Stimulated activated CD4-positive, alpha-beta T cell treated with anti-CD3 and anti-CD28 coated beads, Interleukin-1b, Interleukin-23, amount 100 ng/mL, for 48 hours (primary cell): Measurements from ENCODE around the gene HTR1E.
"Not testable (repeated sequence)": the region's sequence is repeated elsewhere in the genome, so short reads cannot be mapped to it uniquely, and the experiment has no call there.

ENCODE experiments used
- DNase-seq: peaks from one replicate; pipeline ENCODE4 v3.0.0-alpha.2; 2020

Gene HTR1E

DNA sequence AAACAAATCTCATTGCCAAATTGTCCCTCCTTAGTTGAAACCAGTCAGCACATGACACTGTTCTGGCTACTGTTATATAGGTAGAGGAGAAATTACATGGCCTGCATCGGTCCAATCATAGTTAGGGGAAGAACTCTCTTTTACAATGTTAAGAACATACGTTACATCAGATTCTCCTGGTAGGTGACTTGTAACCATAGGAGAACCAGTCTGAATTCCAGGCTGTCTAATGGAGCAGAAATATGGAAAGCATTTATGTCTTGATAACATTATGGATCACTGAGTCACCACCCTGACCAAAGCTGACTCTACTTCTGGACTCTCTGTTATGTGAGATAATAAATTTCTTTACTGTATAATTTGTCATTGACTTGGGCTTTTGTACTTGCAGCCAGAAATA lies 40.9 kb downstream of the HTR1E start:
- DNase-seq = no peak

DNA sequence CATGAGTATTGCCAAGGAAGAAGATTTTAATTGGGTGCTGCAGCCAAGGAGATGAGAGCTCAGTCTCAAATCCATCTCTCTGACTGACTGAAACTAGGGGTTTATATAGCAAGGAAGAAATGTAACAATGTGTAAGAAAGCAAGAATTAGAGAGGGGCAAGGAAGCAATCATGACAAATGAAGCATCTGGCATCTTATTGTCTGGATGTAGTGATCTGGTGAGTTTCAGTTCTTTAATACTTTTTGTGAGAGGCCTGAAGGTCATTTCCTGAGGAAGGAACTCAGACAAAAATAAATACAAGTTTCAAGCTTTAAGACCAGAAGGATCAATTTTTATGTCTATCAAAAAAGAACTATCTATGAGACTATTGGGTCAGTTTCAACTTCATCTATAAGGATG lies 64.2 kb downstream of the HTR1E start:
- DNase-seq = no peak

DNA sequence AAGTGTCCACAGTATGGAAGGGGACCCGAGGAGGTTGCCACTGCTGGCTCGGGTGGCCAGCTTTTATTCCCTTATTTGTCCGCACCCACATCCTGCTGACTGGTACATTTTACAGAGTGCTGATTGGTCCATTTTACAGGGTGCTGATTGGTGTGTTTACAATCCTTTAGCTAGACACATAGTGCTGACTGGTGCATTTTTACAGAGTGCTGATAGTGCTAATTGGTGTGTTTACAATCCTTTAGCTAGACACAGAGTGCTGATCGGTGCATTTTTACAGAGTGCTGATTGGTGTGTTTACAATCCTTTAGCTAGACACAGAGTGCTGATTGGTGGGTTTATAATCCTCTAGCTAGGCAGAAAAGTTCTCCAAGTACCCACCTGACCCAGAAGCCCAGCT lies 65.1 kb downstream of the HTR1E start:
- not testable (repeated sequence) for DNase-seq

DNA sequence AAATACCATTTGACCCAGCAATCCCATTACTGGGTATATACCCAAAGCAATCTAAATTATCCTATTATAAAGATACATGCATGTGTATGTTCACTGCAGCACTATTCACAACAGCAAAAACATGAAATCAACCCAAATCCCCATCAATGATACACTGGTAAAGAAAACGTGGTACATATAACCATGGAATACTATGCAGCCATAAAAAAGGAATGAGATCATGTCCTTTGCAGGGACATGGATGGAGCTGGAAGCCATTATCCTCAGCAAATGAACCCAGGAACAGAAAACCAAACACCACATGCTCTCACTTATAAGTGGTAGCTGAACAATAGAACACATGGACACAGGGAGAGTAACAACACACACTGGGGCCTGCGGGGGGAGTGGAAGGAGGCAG lies 69.2 kb downstream of the HTR1E start:
- DNase-seq = not testable (repeated sequence)

DNA sequence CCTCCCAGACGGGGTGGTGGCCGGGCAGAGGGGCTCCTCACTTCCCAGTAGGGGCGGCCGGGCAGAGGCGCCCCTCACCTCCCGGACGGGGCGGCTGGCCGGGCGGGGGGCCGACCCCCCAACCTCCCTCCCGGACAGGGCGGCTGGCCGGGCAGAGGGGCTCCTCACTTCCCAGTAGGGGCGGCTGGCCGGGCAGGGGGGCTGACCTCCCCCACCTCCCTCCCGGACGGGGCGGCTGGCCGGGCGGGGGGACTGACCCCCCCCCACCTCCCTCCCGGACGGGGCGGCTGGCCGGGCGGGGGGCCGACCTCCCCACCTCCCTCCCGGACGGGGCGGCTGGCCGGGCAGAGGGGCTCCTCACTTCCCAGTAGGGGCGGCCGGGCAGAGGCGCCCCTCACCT lies 72.3 kb downstream of the HTR1E start:
- DNase-seq = not testable (repeated sequence)

DNA sequence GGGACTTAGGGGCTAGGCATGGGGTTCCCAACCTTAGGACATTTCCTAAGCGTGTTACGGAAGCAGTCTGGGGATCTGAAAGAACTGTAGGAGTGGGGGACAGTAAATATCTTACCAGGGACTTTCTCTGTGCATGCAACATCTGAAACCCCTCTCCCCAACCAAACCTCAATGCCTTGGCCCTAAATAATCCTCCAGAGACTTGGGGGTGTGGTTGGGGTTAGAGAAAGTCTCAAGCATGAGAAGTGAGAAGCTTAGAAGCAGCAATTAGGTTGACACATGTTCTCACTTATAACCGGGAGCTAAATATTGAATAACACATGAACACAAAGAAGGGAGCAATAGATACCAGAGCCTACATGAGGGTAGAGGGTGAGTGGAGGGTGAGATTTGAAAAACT lies 74.7 kb downstream of the HTR1E start:
- no peak for DNase-seq

DNA sequence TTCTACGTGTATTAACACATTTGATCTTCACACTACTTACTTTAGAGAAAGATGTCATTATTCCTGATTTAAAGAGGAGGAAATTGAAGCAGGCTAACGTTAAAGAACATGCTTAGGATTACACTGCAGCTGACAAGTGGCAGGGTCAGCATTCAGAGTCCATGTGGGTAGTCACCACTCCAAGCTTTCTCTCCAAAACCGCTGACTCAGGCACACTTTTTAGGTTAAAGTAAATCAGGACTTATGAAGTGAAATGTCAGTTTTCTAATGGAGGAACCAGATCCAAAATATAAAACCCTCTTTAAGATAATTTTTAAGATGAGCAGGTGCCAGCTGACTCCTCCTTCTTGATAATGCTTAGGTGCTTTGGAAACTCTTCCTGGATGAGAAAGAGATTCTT lies 75.4 kb downstream of the HTR1E start:
- no peak for DNase-seq

DNA sequence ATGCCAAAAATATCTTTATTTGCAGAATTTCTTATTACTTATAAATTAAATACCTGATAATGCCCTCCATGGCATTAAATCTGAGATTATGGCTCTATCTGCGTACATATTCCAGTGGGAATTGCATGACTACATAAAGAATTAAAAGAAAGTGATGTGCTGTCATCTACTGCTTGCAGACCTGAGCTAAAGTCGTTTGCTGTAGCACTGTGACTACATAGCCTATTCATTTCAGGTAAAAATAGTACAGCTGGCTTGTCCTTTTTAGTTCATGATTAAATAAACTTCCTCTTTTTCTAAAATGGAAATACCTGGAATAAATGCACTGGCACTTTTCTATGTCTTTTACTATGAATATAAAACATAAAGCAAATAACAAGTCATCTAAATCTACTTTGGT lies 79.4 kb downstream of the HTR1E start:
- no peak for DNase-seq

DNA sequence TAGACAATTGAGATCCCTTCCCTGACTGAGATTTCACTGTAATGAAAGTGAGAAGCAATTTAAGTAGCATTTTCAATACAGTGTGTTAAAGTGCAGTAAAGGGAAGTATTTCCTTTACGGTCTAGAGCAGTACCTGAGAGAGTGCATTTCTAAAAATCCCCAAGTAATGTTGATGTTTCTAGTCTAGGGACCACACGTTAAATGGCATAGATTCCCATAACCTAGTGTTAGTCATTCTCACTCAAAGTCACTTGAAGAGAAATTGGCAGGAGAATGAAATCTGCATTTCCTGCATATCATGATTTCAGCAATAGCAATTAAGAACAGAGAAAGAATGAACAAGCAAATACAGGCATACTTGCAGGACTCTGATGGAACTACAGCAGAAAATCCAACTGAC lies 89.7 kb downstream of the HTR1E start:
- no peak for DNase-seq

DNA sequence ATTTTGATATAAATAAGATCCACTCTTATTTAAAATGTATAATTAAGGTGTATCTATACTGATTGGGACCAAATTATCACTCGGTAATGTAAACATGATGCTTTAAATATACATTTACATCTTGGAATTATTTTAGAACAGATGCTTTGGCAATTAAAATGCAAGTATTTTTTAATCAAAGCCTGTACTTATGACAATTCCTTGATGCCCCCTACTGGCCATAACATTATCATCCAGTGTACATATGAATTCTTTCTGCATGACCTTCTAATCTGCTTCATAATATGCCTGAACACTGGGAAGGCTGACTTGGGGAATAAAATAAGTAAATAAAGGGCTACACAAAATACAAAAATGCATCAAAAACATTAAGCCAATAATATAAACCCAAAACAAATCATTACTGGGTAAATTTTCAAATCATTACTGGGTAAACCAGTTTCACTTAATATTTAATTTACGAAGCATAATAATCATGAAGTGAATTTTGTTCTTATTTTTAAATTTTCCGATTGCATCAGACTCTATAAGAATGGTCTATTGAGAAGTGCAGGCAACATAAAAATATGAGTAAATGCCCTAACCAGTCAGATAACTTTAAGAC lies 92.5 kb downstream of the HTR1E start:
- DNase-seq = no peak

DNA sequence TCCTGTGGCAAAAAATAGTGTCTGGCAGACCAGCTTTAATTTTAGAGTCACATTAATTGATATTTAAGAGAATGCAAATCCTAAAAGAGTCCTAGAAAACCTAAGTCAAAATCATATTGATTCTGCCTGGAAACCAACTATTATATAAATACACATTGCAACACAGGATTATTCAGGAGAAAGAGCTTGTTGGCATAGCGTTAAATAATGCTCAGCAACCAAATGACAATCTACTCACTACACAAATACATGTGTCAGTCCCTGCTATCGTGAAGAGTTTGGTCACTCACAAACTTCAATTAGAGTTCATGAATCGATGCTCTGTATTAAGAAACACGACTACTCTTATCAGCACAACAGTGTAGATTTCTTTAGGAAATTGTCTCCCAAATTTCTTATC lies 103.4 kb downstream of the HTR1E start:
- no peak for DNase-seq

DNA sequence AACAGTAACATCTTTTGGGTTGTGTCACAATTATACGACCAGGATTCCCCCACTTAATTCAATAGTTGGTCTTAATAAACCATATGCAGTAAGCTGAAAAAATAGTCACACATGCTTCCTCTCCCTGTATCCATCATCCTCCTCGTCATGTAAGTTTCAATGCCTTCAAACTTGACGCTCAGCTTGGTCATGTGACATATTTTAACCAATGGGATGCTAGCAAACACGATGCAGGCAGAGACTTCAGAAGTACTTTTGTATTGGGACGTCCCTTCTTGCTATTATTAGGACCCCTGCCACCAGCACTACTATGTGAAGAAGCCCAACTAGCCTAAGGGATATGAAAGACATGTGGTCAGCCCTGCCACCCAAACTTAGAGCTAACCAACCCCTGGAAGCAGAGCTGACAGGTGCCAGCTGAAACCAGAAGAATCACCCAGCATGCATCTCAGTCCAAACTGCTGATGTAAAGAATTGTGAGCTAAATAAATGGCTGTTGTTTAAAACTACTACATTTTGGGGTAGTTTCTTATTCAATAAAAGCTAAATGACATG lies 108.3 kb downstream of the HTR1E start:
- no peak for DNase-seq

DNA sequence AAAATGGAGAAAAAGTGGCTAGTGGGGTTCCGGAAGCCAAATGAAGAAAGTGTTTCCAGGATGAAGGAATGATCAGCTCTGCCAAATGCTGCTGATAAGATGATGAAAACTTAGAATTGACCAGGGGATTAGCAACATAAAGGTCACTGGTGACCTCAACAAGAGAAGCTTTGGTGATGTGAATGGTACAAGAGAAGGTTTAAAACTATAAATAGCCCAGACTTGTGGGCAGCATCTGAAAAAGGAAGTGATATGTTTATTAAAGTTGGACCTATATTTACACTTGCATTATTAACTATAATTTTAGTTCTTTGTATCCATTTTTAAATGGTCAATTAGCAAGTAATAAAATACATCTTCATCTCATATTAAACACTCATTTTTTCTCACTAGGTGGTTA lies 112.5 kb downstream of the HTR1E start:
- DNase-seq = no peak

DNA sequence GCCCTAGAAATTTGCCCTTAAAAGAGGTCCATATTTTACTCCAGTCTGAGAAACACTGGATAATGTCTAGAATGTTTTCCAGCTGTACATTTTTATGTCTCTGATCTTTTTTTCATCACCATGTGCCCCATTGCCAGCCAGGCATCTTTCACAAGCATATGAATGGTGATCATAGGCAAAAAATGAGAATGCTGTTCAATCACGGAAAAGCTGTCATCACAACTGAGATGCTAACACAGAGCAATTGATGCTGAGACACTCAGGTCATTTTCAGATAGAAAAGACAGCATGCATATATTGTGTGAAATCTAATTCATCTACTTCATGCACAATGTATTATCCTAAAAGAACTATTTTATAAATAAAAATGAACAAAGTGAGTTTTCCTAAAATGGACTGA lies 116.0 kb downstream of the HTR1E start:
- DNase-seq = no peak

DNA sequence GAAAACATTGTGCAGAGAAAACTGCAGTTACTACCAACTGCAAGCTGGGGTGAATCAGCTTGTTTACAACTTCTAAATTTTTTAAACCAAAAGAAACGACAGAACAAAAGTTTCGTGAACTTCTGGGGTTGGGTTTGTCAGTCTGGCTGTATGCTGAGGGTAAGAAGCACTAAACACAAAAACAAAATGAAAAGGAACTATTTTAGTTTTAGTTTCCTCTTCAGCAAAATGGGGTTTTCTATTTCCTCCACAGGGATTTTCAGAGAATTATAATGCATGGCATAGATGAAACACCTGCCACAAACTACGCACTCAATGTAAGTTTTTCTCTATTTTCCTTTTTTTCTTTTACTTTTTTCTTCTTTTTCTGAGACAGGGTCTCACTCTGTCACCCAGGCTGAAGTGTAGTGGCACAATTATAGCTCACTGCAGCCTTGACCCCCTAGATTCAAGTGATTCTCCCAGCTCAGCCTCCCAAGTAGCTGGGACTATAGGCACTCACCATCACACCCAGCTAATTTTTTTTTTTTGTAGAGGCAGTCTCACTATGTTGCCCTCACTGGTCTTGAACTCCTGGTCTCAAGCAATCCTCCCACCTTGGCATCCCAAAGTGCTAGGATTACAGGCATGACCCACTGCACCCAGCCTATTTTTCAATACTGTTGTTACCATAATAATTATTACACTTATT lies 117.0 kb downstream of the HTR1E start:
- no peak for DNase-seq

DNA sequence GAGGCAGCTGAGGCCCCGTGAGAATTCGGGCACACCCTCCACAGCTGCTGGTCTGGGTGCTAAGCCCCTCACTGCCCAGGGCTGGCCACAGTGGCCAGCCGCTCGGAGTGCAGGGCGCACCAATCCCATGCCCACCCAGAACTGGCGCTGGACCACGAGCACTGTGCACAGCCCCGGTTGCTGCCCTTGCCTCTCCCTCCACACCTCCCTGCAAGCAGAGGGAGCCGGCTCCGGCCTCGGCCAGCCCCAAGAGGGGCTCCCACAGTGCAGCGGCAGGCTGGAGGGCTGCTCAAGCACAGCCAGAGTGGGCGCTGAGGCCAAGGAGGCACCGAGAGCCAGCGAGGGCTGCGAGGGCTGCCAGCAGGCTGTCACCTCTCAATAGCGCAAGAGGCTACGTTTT lies 122.6 kb downstream of the HTR1E start:
- DNase-seq = no peak

DNA sequence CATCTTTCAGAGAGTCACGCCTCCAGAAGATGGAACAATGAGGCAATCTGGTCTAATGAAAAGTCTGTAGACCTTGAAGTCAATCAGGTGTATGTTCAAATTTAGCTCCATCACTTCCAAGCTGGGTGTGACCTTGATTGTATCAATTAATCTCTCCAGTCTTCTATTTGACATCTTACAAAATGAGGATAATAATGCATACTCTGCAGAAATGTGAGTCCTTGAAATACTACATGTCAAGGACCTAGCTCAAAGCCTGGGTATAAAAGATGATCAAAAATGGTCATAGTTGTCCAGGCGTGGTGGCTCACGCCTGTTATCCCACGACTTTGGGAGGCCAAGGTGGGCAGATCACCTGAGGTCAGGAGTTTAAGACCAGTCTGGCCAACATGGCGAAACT lies 127.8 kb downstream of the HTR1E start:
- DNase-seq = no peak
